Measurements from ENCODE around the gene PRPSAP1.
A peak's percentile ranks its signal among the peaks of the same experiment; 100 is the strongest.

Gene PRPSAP1

GRCh38 chr17:76278952-76279741, 74.6 kb downstream of the PRPSAP1 start:
- TF ChIP-seq TOX (CRISPR knock-in tag; IDR thresholded peaks at IDR 0.05; ENCODE audit: borderline replicate concordance) (no peak), CSDC2 (CRISPR knock-in tag; IDR thresholded peaks at IDR 0.05) (no peak), OSR1 (CRISPR knock-in tag; IDR thresholded peaks at IDR 0.05) (no peak), ZFP3 (CRISPR knock-in tag; IDR thresholded peaks at IDR 0.05) (no peak), ESRRG (CRISPR knock-in tag; IDR thresholded peaks at IDR 0.05) (no peak), PPARA (CRISPR knock-in tag; IDR thresholded peaks at IDR 0.05; ENCODE audit: borderline replicate concordance) (no peak), ZNF70 (CRISPR knock-in tag; IDR thresholded peaks at IDR 0.05) (no peak), ZNF565 (CRISPR knock-in tag; conservative IDR thresholded peaks at IDR 0.05; ENCODE audit: low read depth) (no peak), BACH2 (CRISPR knock-in tag; IDR thresholded peaks at IDR 0.05; ENCODE audit: borderline replicate concordance) (no peak), TCF4 (CRISPR knock-in tag; IDR thresholded peaks at IDR 0.05; ENCODE audit: borderline replicate concordance) (no peak), PATZ1 (CRISPR knock-in tag; IDR thresholded peaks at IDR 0.05; ENCODE audit: borderline replicate concordance) (no peak), TSHZ2 (CRISPR knock-in tag; IDR thresholded peaks at IDR 0.05) (no peak), ARNTL (CRISPR knock-in tag; IDR thresholded peaks at IDR 0.05; ENCODE audit: borderline replicate concordance, low read depth) (no peak), ZNF8 (CRISPR knock-in tag; IDR thresholded peaks at IDR 0.05) (no peak), POU6F1 (CRISPR knock-in tag; IDR thresholded peaks at IDR 0.05; ENCODE audit: borderline replicate concordance, low read depth) (no peak), GLIS3 (CRISPR knock-in tag; IDR thresholded peaks at IDR 0.05) (no peak), CSRNP3 (CRISPR knock-in tag; IDR thresholded peaks at IDR 0.05) (no peak), RARB (CRISPR knock-in tag; IDR thresholded peaks at IDR 0.05) (no peak), ISL1 (CRISPR knock-in tag; IDR thresholded peaks at IDR 0.05) (no peak), ZFP30 (CRISPR knock-in tag; IDR thresholded peaks at IDR 0.05) (no peak)
- peak; percentile 97 for ATAC-seq

- no peak for TF ChIP-seq RARB (CRISPR knock-in tag; IDR thresholded peaks at IDR 0.05)
- TF ChIP-seq CSRNP3 (CRISPR knock-in tag; IDR thresholded peaks at IDR 0.05): no peak
- TF ChIP-seq BACH2 (CRISPR knock-in tag; IDR thresholded peaks at IDR 0.05; ENCODE audit: borderline replicate concordance): no peak
- no peak for TF ChIP-seq OSR1 (CRISPR knock-in tag; IDR thresholded peaks at IDR 0.05)
- no peak for TF ChIP-seq ZFP3 (CRISPR knock-in tag; IDR thresholded peaks at IDR 0.05)
- TF ChIP-seq SNAI2 (CRISPR knock-in tag; IDR thresholded peaks at IDR 0.05): no peak
- TF ChIP-seq ZNF8 (CRISPR knock-in tag; IDR thresholded peaks at IDR 0.05): no peak
- no peak for TF ChIP-seq CSDC2 (CRISPR knock-in tag; IDR thresholded peaks at IDR 0.05)
- TF ChIP-seq CREB5 (CRISPR knock-in tag; IDR thresholded peaks at IDR 0.05; ENCODE audit: low read depth): no peak
- no peak for TF ChIP-seq GLIS3 (CRISPR knock-in tag; IDR thresholded peaks at IDR 0.05)
- no peak for TF ChIP-seq TSHZ2 (CRISPR knock-in tag; IDR thresholded peaks at IDR 0.05)
- no peak for TF ChIP-seq ZNF565 (CRISPR knock-in tag; conservative IDR thresholded peaks at IDR 0.05; ENCODE audit: low read depth)
- no peak for ATAC-seq
Measured at GRCh38 chr17:76278268-76278908, 75.3 kb downstream of the PRPSAP1 start.

Measured in SK-N-SH treated with all-trans-retinoic acid at 6 μM for 48 hours (cell line).